ENCODE results near the gene SYTL3. TPM values are rescaled to one million over a fixed set of nuclear protein-coding genes. Genes with fewer than 3 reads are reported as not detected.

Gene SYTL3
- total and polyA plus RNA-seq, 10 of the 15 experiments (the other 5 are each of a cell fraction or from before 2014, with no cell fraction given) = 3.3 to 12.1 (median 6.9) TPM

- Histone ChIP-seq H3K9me3 (replicated peaks; ENCODE audit: control insufficient read depth, insufficient read depth, low read length) (no peaks in the 10 kb centered on the region), H3K9ac (ENCODE audit: control insufficient read depth, insufficient read depth, low read length) (no peak overlapping the region), H2AFZ (ENCODE audit: control insufficient read depth, low read depth, low read length) (no peak overlapping the region), H3K79me2 (ENCODE audit: control insufficient read depth, insufficient read depth, low read length) (no peaks in the 10 kb centered on the region), H3K27me3 (replicated peaks in 1 of 2; ENCODE audit: control insufficient read depth in 2 of 2, insufficient read depth in 2 of 2, low read length in 1 of 2) (no peaks in the 10 kb centered on the region), H3K4me3 (no peak overlapping the region), H3K4me2 (ENCODE audit: control insufficient read depth, insufficient read depth) (no peak overlapping the region), H3K27ac (ENCODE audit: control insufficient read depth, insufficient read depth) (no peak overlapping the region), H3K4me1 (ENCODE audit: control insufficient read depth, insufficient read depth, low read length) (no peaks in the 10 kb centered on the region; the same call in 1 of the 2 replicates), H4K20me1 (ENCODE audit: control insufficient read depth, insufficient read depth) (no peaks in the 10 kb centered on the region; the same call in 1 of the 2 replicates), H3K36me3 (ENCODE audit: control insufficient read depth in 2 of 2, insufficient read depth in 2 of 2, low read length in 1 of 2) (no peaks in the 10 kb centered on the region)
- 81% methylated on average over 9 of the region's 9 CpGs for WGBS (ENCODE audit: insufficient coverage, insufficient replicate concordance, low lambda C conversion rate, missing lambda C conversion rate)
- RAD21 ChIA-PET (ENCODE audit: unreplicated experiment) = interaction anchor here (1.3 kb wide), 1 partner anchor 34 kb away, joined by 6 read pairs; no protein-coding TSS in a partner anchor
- FAIRE-seq = no peak
- no peak for DNase-seq (ENCODE audit: low read depth, low spot score)
- intact Hi-C loops (cut with micrococcal nuclease; ENCODE audit: unreplicated experiment) = no loop called here
- CTCF ChIA-PET = interaction anchor here (1.4 to 1.9 kb wide), 4 partner anchors 13 to 222 kb away, joined by 4 to 11 read pairs (median 4); no protein-coding TSS in a partner anchor
- no TSS peak for BruUV-seq (replicated peaks)
- no peak for ATAC-seq
- POLR2A ChIA-PET = interaction anchor here (0.5 kb wide), 1 partner anchor 14 kb away, joined by 3 read pairs; no protein-coding TSS in a partner anchor
- in situ Hi-C loops (cut with MboI) = no loop called here
- SMC1A ChIA-PET (ENCODE audit: uncharacterized antibody, unreplicated experiment) = interaction anchor here (0.9 to 1.5 kb wide), 4 partner anchors 9 to 221 kb away, joined by 3 to 7 read pairs (median 4); no protein-coding TSS in a partner anchor
- TF ChIP-seq SMARCA5 (IDR thresholded peaks at IDR 0.05) (no peak), NFXL1 (IDR thresholded peaks at IDR 0.05; ENCODE audit: borderline replicate concordance) (no peak)
These were observed 102.1 kb downstream of the SYTL3 start for GRCh38 chr6:158751921-158752320.

- Histone ChIP-seq H3K36me3 (ENCODE audit: control insufficient read depth in 2 of 2, insufficient read depth in 2 of 2, low read length in 1 of 2) (no peaks in the 10 kb centered on the region), H3K79me2 (ENCODE audit: control insufficient read depth, insufficient read depth, low read length) (no peaks in the 10 kb centered on the region), H3K4me2 (ENCODE audit: control insufficient read depth, insufficient read depth) (no peak overlapping the region), H4K20me1 (ENCODE audit: control insufficient read depth, insufficient read depth) (no peaks in the 10 kb centered on the region; the same call in 1 of the 2 replicates), H3K4me1 (ENCODE audit: control insufficient read depth, insufficient read depth, low read length) (no peaks in the 10 kb centered on the region; the same call in 1 of the 2 replicates), H3K9me3 (replicated peaks; ENCODE audit: control insufficient read depth, insufficient read depth, low read length) (no peaks in the 10 kb centered on the region), H3K9ac (ENCODE audit: control insufficient read depth, insufficient read depth, low read length) (no peak overlapping the region), H3K27me3 (replicated peaks in 1 of 2; ENCODE audit: control insufficient read depth in 2 of 2, insufficient read depth in 2 of 2, low read length in 1 of 2) (no peaks in the 10 kb centered on the region), H3K4me3 (no peak overlapping the region), H2AFZ (ENCODE audit: control insufficient read depth, low read depth, low read length) (no peak overlapping the region), H3K27ac (ENCODE audit: control insufficient read depth, insufficient read depth) (no peak overlapping the region)
- WGBS (ENCODE audit: insufficient coverage, insufficient replicate concordance, low lambda C conversion rate, missing lambda C conversion rate) = 12% methylated on average over 3 of the region's 3 CpGs
- in situ Hi-C loops (cut with MboI) (no loop called here), intact Hi-C loops (cut with micrococcal nuclease; ENCODE audit: unreplicated experiment) (no loop called here)
- ChIA-PET CTCF (interaction anchor here (0.6 to 1.9 kb wide), 12 partner anchors 14 to 354 kb away, joined by 3 to 11 read pairs (median 4); no protein-coding TSS in a partner anchor), SMC1A (ENCODE audit: uncharacterized antibody, unreplicated experiment) (interaction anchor here (0.6 to 1.5 kb wide), 7 partner anchors 10 to 220 kb away, joined by 3 to 7 read pairs (median 3); no protein-coding TSS in a partner anchor), RAD21 (ENCODE audit: unreplicated experiment) (interaction anchor here (0.6 to 1.3 kb wide), 8 partner anchors 17 to 220 kb away, joined by 3 to 8 read pairs (median 4); no protein-coding TSS in a partner anchor), POLR2A (interaction anchor here (0.6 to 0.7 kb wide), 7 partner anchors 19 to 1746 kb away, joined by 3 to 6 read pairs (median 4); no protein-coding TSS in a partner anchor)
- TF ChIP-seq CTCF (IDR thresholded peaks at IDR 0.05 in 2 of 3, conservative IDR thresholded peaks at IDR 0.05 in 1 of 3; ENCODE audit: control insufficient read depth in 2 of 3, extremely low read depth in 1 of 3, insufficient read depth in 1 of 3, low read depth in 3 of 3, low read length in 3 of 3) (peak in 2 of 3 experiments; percentile 21 to 22; a peak in 2 of 6 replicates), CHD1 (IDR thresholded peaks at IDR 0.05; ENCODE audit: low read depth, low read length) (no peak)
- DNase-seq (ENCODE audit: low read depth, low spot score) = no peak
- peak; percentile 78 for ATAC-seq
- BruUV-seq (replicated peaks) = no TSS peak
- FAIRE-seq = no peak
These were observed 102.8 kb downstream of the SYTL3 start for GRCh38 chr6:158752613-158753012.

All from GM12878 (cell line).